Measurements from ENCODE around the gene SUSD3. TPM values are rescaled to one million over a fixed set of nuclear protein-coding genes. Genes with fewer than 3 reads are reported as not detected.
A peak's percentile ranks its signal among the peaks of the same experiment; 100 is the strongest.

SUSD3 gene
- total RNA-seq, 2 experiments from 2014 or later, result 33.9 to 35.6 TPM

- DNase-seq (peak in 1 of 14 experiments; percentile 14), ATAC-seq (ENCODE audit: poor library complexity) (no peak)
- Mint-ChIP-seq H3K4me1 (ENCODE audit: low read depth) (peaks cover 34% of the 10 kb centered on the region), H3K27me3 (no peaks in the 10 kb centered on the region), H3K9me3 (no peaks in the 10 kb centered on the region), H3K27ac (peak overlapping the region; percentile 66), H3K4me3 (no peak overlapping the region), H3K36me3 (ENCODE audit: low read depth) (peaks cover 81% of the 10 kb centered on the region)
- Histone ChIP-seq H3K9me3 (ENCODE audit: control insufficient read depth in 1 of 2, insufficient read depth in 1 of 2, low read length in 2 of 2) (peaks cover 0 to 23% of the 10 kb centered on the region in 2 experiments), H3K27me3 (ENCODE audit: control insufficient read depth in 1 of 2, insufficient read depth in 2 of 2, low read length in 2 of 2) (no peaks in the 10 kb centered on the region), H3K36me3 (ENCODE audit: insufficient read depth, low read length) (peaks cover 62% of the 10 kb centered on the region), H3K27ac (ENCODE audit: low read depth in 1 of 2, low read length in 2 of 2) (peak overlapping the region in 1 of 2 donors; percentile 17), H3K4me1 (ENCODE audit: insufficient read depth, low read length) (peaks cover 28% of the 10 kb centered on the region), H3K4me3 (ENCODE audit: low read length) (no peak overlapping the region)
- ChIA-PET POLR2A (interaction anchor here (0.6 to 3.7 kb wide), 6 partner anchors 9 to 199 kb away, joined by 3 to 19 read pairs (median 3); no protein-coding TSS in a partner anchor), CTCF (interaction anchor here (0.7 to 0.9 kb wide), 2 partner anchors 21 to 27 kb away, joined by 3 read pairs; no protein-coding TSS in a partner anchor)
- intact Hi-C loops (cut with DNase I, micrococcal nuclease), result no loop called here
- TF ChIP-seq CTCF (IDR thresholded peaks at IDR 0.05), result no peak
Observed at GRCh38 chr9:93086447-93087224, 28.1 kb downstream of the SUSD3 start.

- peak overlapping the region; percentile 80 for H3K27ac Mint-ChIP-seq
- Histone ChIP-seq H3K36me3 (ENCODE audit: insufficient read depth, low read length) (peaks cover 53% of the 10 kb centered on the region), H3K9me3 (ENCODE audit: control insufficient read depth in 1 of 2, insufficient read depth in 1 of 2, low read length in 2 of 2) (peaks cover 0 to 27% of the 10 kb centered on the region in 2 experiments), H3K4me3 (ENCODE audit: low read length) (no peak overlapping the region), H3K27ac (ENCODE audit: low read depth in 1 of 2, low read length in 2 of 2) (no peak overlapping the region), H3K4me1 (ENCODE audit: insufficient read depth, low read length) (peaks cover 26% of the 10 kb centered on the region), H3K27me3 (ENCODE audit: control insufficient read depth in 1 of 2, insufficient read depth in 2 of 2, low read length in 2 of 2) (no peaks in the 10 kb centered on the region)
- peaks cover 44% of the 10 kb centered on the region for H3K4me1 Mint-ChIP-seq (ENCODE audit: low read depth)
- H3K9me3 Mint-ChIP-seq, result no peaks in the 10 kb centered on the region
- ChIA-PET POLR2A (interaction anchor here (1.1 to 3.7 kb wide), 3 partner anchors 22 to 200 kb away, joined by 3 to 19 read pairs (median 5); no protein-coding TSS in a partner anchor), CTCF (no interaction called here)
- TF ChIP-seq CTCF (IDR thresholded peaks at IDR 0.05), result no peak
- ATAC-seq (ENCODE audit: poor library complexity) (no peak), DNase-seq (peak in 1 of 14 experiments; percentile 20)
- peaks cover 70% of the 10 kb centered on the region for H3K36me3 Mint-ChIP-seq (ENCODE audit: low read depth)
- no peaks in the 10 kb centered on the region for H3K27me3 Mint-ChIP-seq
- H3K4me3 Mint-ChIP-seq, result no peak overlapping the region
- intact Hi-C loops (cut with DNase I, micrococcal nuclease), result no loop called here
Observed at GRCh38 chr9:93087971-93088655, 29.6 kb downstream of the SUSD3 start.

- Mint-ChIP-seq H3K36me3 (ENCODE audit: low read depth) (peaks cover 65% of the 10 kb centered on the region), H3K27me3 (no peaks in the 10 kb centered on the region), H3K9me3 (no peaks in the 10 kb centered on the region), H3K4me3 (no peak overlapping the region), H3K4me1 (ENCODE audit: low read depth) (peaks cover 44% of the 10 kb centered on the region), H3K27ac (peak overlapping the region; percentile 80)
- no peaks in the 10 kb centered on the region for H3K27me3 ChIP-seq (ENCODE audit: control insufficient read depth in 1 of 2, insufficient read depth in 2 of 2, low read length in 2 of 2)
- H3K4me3 ChIP-seq (ENCODE audit: low read length), result no peak overlapping the region
- ATAC-seq (ENCODE audit: poor library complexity) (no peak), DNase-seq (peak in 1 of 14 experiments; percentile 29)
- intact Hi-C loops (cut with DNase I, micrococcal nuclease), result no loop called here
- H3K36me3 ChIP-seq (ENCODE audit: insufficient read depth, low read length), result peaks cover 51% of the 10 kb centered on the region
- no peak for TF ChIP-seq CTCF (IDR thresholded peaks at IDR 0.05)
- ChIA-PET CTCF (no interaction called here), POLR2A (interaction anchor here (1.1 to 3.7 kb wide), 2 partner anchors 22 to 24 kb away, joined by 5 to 19 read pairs; no protein-coding TSS in a partner anchor)
- H3K4me1 ChIP-seq (ENCODE audit: insufficient read depth, low read length), result peaks cover 26% of the 10 kb centered on the region
- H3K27ac ChIP-seq (ENCODE audit: low read depth in 1 of 2, low read length in 2 of 2), result no peak overlapping the region
- H3K9me3 ChIP-seq (ENCODE audit: control insufficient read depth in 1 of 2, insufficient read depth in 1 of 2, low read length in 2 of 2), result peaks cover 0 to 27% of the 10 kb centered on the region in 2 experiments
Observed at GRCh38 chr9:93088656-93089015, 30.1 kb downstream of the SUSD3 start.

Measured in CD4-positive, alpha-beta T cell (primary cell).